Glomerular endothelial cell (primary cell): ENCODE data around the gene SMG7. TPM values are rescaled to one million over a fixed set of nuclear protein-coding genes. Genes with fewer than 3 reads are reported as not detected.
A peak's percentile ranks its signal among the peaks of the same experiment; 100 is the strongest.

ENCODE experiments used
- DNase-seq: peaks from one replicate; pipeline ENCODE4 v3.0.0-alpha.2; 2011; ENCODE audit warnings: low read depth, low spot score; ENCODE audit errors: extremely low read depth
- total RNA-seq: library from RNA; depleted of rRNA; stranded (reverse); fragments of >200 nt; gene quantifications from 2 replicates; pipeline ENCODE4 v1.2.3, GENCODE V29; 2015

SMG7 gene
- total RNA-seq, 1 donor from 2014 or later = 60.5 TPM

DNA sequence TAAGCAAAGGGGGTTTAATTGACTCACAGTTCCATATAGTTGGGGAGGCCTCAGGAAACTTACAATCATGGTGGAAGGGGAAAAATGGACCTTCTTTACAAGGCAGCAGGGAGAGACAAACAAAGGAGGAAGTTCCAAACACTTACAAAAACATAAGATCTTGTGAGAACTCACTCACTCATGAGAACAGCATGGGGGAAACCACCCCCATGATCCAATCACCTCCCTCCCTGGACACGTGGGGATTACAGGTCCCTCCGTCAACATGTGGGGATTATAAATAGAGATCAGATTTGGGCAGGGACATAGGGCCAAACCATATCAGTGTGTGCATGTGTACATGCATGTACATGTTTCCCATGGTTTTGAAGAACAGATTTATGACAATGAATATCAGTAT is 5.5 kb upstream of the SMG7 start:
- DNase-seq = no peak

DNA sequence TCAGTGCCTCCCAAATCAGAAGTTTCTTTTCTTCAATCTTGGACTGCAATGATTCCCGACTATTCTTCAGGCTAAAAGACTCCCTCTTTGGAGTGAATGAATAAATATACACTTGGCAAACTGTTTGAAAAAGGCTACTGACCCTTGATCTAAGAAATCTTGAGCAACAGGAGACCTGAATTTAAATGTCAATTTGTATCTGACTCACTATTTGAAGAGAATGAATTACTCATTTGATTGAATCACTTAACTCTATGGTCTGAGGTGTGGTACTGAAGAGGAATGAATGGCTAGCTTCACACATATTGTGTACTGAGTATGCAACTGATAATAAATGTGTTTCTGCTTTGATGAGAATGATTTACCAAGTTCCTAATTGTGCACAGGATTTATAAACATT is 4.6 kb upstream of the SMG7 start:
- no peak for DNase-seq

DNA sequence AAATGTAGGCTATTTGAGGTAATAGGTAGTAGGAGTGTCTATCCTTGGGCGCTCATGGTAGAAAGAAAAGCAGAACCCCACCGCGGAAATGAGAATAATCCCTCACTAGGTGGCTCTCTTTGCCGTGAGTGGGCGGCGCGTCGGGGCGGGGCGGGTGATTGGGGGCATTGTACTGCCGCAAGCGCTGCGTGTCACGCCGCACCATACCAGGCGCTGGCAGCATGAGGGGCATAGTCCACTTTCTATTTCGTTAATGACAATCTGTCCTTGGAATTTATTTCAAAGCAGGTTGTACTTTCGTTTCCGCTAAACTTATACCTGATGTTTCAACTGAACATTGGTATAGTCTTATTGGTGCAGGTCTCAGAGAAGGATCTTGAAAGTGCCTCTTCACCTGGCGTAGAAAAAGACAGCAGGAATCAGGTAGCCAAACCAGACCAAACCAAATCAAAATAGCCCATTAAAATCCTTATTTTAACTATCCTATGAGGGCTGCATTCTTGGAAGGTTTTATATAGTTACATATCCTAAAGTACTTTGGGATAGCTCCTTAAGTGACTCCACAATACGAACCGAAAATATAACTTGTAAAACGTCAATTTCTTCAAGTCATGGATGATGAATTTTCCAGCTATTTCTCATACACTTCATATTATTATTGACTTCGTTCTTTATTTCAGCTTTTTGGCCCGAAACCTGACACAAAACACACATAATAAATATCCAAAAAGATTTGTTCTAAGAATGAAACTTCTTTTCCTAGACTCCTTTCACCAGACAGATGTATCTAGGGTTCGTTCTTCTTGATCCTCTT is 1.9 kb upstream of the SMG7 start:
- no peak for DNase-seq

GRCh38 chr1:183470961-183471742 is 1.1 kb upstream of the SMG7 start:
- DNase-seq = no peak

DNA sequence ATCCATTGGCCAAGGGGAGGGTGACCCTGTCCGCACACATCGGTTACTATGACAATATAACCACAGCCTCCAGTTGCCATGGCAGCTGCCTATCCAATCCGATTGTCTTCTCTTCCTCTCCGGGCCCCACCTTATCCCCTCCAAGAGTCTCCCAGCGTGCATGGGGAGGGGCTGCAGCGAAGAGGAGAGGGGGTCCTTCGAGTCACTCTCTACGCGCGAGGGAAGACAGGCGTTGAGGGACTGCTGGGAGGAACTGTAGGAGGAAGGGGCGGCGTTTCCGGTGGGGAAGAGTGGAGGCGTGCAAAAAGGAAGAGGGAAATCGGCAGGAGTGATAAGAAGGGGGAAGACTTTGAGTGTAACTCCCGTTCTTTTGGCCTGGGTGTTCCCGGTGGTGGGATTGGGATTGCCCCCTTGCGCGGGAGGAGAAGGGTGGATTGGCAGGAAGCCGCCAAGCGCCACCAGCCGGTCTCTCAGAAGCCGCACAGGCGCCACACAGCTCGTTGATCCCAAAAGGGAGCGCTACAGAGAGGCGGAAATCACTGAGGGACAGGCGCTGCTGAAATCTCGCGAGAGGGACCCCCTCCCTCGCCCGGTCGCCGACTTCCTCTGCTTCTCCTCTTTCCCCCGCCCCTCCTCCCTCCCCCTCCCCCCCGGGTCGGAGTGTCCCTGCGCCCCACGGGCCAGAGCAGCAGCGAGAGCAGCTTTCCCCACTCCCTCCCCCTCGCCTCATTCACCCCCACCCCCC is 384 bp upstream of the SMG7 start:
- DNase-seq = peak; percentile 80

DNA sequence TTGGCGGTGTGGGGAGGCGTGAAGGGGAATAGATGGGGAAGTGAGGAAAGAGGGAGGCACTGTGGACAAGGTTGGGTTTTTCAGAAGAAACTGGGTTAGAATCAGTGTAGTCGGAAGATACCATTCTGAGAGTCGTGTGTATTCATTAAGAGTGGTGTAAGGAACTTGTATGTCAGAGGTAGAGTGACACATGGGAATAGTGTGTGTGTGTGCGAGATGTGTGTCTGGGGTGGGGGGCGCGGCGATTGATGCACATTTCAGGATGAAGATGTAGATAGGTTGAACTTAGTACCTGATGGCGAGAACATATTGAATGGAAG is 878 bp downstream of the SMG7 start:
- no peak for DNase-seq

GRCh38 chr1:183476081-183476480 is 3.8 kb downstream of the SMG7 start:
- DNase-seq = no peak

DNA sequence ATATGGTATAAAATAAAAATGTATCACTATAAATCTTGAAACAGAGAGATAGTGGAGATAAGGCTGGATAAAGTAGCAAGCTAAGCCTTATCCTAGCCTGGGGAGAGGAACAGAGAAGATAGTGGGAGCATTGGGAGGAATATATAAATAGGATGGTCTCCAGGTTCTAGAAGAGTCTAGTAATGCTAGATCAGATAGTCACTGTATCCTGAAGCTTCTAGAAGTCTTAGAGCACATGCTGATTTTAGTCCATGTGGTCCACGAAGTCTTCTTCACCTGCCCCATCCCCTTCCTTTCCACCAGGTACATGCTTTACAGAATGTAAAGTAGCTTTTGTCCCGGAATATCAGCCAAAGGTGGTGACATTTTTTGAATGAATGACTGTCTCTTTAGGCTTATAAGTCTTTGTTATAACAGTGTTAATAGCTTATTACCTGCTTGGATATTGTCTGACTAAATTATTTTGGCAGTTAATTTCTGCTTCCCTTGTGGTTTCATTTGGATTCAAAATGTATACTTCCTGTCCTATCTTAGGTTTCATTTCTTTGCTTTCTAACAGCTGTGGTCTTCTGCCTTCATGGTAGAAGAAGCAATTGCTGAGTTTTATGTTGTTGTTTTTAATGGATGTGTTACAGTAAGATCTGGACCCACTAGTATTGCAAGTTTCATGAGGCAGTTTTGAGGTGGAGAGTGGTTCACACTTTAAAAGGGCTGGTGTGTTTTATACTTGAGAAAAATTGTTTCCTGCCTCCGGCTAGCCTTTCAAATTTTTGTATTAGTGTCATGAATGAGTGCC is 5.9 kb downstream of the SMG7 start:
- no peak for DNase-seq

- DNase-seq = no peak
Observed at GRCh38 chr1:183480971-183481441, 8.7 kb downstream of the SMG7 start.

GRCh38 chr1:183483224-183483623 is 10.9 kb downstream of the SMG7 start:
- DNase-seq = no peak

DNA sequence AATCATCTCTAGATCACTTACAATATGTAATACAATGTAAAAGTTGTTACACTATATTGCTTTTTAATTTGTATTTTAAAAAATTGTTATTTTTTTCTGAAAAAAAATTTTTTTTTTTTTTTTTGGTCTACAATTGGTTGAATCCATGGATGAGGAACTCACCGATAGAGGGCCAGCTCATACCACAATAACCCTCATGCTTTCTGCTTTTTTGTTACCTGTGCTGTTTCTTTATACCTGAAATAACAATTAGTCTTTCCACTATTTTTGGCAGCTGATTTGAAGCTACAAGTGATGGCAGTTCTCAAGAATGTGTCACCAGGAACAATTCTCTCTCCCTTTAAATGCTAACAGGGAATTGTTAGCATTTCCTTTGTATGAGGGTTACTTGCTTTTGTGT is 12.0 kb downstream of the SMG7 start:
- DNase-seq = no peak

DNA sequence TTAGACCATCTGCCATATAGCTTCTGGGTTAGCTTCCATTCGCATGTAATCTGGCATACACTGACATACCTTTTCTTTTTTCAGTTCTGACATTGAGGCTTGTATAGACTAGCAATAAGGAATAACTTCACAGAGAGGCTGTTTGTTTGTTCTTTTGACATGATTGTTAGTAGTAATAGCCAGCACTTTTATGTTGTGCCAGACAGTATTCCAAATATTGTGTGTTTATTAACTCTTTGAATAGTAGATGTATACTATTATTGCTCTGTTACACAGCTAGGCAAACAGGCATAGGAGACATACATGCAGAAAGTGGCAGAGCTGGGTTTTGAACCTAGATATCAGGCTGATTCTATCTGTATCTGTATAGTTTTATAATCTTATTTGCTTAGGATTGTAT is 12.6 kb downstream of the SMG7 start:
- DNase-seq = no peak

DNA sequence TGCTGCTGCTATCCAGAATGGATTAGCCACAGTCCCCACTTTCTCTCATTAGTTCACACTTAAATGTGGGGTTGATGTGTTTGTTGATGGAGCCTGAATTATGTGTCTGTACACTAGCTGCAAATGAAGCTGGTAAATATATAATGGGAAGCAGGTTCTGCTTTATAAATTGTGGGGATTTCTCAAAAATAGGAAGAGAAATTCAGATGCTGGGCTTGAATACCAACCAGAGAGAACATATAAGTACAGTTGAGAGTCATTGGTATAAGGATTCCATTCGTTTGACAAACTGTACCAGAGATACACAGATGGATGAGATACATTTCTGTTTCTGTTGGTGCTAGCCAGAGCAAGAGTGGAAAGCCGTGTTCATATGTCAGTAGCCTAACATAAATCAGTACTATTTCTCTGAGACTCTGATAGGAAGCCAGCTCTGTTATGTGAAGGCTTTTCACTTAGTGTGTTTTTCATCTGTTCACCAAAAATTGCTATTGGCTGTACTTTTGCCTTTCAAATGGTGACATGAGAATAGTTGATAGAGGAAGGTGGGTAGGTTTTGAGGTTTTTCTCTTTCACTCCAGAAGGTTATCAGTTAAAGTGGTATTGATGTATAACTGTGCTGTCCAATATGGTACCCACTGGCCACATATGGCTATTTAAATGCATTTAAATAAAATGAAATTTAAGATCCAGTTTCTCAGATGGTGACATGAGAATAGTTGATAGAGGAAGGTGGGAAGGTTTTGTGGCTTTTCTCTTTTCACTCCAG is 15.6 kb downstream of the SMG7 start:
- no peak for DNase-seq

DNA sequence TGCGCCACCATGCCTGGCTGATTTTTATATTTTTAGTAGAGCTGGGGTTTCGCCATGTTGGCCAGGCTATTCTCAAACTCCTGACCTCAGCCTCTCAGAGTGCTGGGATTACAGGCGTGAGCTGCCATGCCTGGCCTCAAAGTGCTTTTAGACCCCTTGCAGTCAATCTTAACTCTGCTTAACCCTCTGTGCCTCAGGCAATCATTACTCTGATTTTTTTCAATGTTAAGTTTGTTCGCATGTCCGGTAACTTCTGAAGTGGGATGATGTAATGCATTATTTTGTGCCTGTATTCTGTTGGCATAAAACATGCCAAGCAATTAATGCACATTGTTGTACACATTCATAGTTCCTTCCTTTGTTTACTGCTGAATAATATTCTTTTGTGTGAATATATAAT is 18.6 kb downstream of the SMG7 start:
- no peak for DNase-seq

- no peak for DNase-seq
Observed at GRCh38 chr1:183493540-183494245, 21.4 kb downstream of the SMG7 start.

GRCh38 chr1:183495420-183495819 is 23.1 kb downstream of the SMG7 start:
- no peak for DNase-seq

GRCh38 chr1:183497218-183497617 is 24.9 kb downstream of the SMG7 start:
- DNase-seq = no peak

GRCh38 chr1:183498342-183498991 is 26.2 kb downstream of the SMG7 start:
- no peak for DNase-seq
